ENCODE measurements around the gene SP5. TPM values are rescaled to one million over a fixed set of nuclear protein-coding genes. Genes with fewer than 3 reads are reported as not detected.

SP5 gene
- total and polyA plus RNA-seq, 2 experiments from 2014 or later, result 0.69 TPM; not detected in 1

- Histone ChIP-seq H3K27me3 (no peaks in the 10 kb centered on the region), H3K4me3 (no peak overlapping the region), H3K9me3 (ENCODE audit: low read depth) (no peaks in the 10 kb centered on the region), H3K4me1 (ENCODE audit: low read depth) (no peaks in the 10 kb centered on the region), H3K27ac (no peak overlapping the region), H3K36me3 (no peaks in the 10 kb centered on the region)
- no peak for TF ChIP-seq CTCF (IDR thresholded peaks at IDR 0.05; ENCODE audit: low read depth, low read length)
- no peak for DNase-seq (ENCODE audit: low read depth in 1 of 2, low spot score in 1 of 2)
Measured at GRCh38 chr2:170737406-170737805, 22.3 kb downstream of the SP5 start.

DNA sequence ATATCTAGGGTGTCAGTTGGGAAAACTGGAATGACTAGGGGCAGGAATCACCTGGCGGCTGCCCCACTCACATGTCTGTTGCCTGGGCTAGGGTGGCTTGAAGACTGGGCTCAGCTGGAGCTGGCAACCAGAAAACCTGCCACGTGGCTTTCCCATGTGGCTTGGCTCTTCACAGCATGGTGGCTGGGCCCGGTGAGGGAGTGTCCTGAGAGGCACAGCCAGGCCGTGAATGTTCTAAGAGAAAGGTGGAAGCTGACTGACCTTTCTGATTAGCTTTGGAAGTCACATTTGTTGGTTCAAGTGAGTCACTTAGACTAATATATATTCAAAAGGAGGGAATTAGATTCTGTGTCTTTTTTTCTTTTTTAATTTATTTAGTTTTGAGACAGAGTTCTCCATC, 22.7 kb downstream of the SP5 start:
- no peaks in the 10 kb centered on the region for H3K4me1 ChIP-seq (ENCODE audit: low read depth)
- no peaks in the 10 kb centered on the region for H3K27me3 ChIP-seq
- no peak for TF ChIP-seq CTCF (IDR thresholded peaks at IDR 0.05; ENCODE audit: low read depth, low read length)
- H3K4me3 ChIP-seq, result no peak overlapping the region
- H3K27ac ChIP-seq, result no peak overlapping the region
- DNase-seq (ENCODE audit: low read depth in 1 of 2, low spot score in 1 of 2), result no peak
- H3K36me3 ChIP-seq, result no peaks in the 10 kb centered on the region
- H3K9me3 ChIP-seq (ENCODE audit: low read depth), result no peaks in the 10 kb centered on the region

DNA sequence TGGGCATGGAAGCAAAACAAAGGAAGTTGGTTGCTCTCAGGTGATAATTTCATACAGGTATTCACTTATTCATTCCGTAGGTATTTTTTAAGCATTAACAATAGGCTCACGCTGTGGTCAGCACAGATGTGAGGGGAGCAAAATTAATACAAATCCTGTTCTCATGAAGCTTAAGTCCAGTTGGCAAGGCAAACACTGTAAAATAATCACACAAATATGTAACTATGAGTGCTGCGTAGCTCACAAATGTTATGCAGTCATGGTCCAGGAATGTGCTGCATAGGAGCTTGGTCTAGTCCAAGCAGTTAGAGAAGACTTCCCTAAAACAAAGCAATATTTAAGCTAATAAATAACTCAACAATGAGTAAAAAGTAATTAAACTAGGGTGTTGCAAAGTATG, 23.9 kb downstream of the SP5 start:
- Histone ChIP-seq H3K36me3 (no peaks in the 10 kb centered on the region), H3K27ac (no peak overlapping the region), H3K4me3 (no peak overlapping the region), H3K4me1 (ENCODE audit: low read depth) (no peaks in the 10 kb centered on the region), H3K9me3 (ENCODE audit: low read depth) (no peaks in the 10 kb centered on the region), H3K27me3 (no peaks in the 10 kb centered on the region)
- DNase-seq (ENCODE audit: low read depth in 1 of 2, low spot score in 1 of 2), result peak in 1 of 2 donors; percentile 83
- TF ChIP-seq CTCF (IDR thresholded peaks at IDR 0.05; ENCODE audit: low read depth, low read length), result no peak

DNA sequence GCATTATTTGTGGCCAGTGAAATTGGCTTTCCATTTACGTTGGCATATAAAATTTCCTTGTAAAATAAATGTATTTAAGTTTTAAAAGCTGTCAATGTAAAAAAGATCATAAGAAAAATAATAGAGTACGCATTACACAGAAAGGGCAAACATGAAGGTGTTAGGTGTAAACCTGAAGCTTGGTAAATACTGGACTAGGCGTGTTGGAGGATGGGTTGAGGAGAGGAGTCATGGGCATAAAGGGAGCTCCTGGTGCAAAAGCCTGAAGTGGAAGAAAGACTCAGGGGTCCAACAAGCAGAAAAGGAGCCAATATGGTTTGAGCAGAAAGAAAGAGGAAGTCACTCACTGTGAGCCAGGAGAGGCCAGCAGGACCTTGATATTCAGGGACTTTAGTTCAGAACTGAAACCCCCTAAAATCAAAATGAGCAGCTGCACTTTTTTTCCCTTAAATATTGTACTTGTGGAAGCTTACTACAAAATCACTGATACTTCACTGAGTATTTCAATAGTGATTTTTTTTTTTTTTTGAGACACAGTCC, 24.4 kb downstream of the SP5 start:
- Histone ChIP-seq H3K4me3 (no peak overlapping the region), H3K36me3 (no peaks in the 10 kb centered on the region), H3K27me3 (no peaks in the 10 kb centered on the region), H3K4me1 (ENCODE audit: low read depth) (no peaks in the 10 kb centered on the region), H3K27ac (no peak overlapping the region), H3K9me3 (ENCODE audit: low read depth) (no peaks in the 10 kb centered on the region)
- no peak for TF ChIP-seq CTCF (IDR thresholded peaks at IDR 0.05; ENCODE audit: low read depth, low read length)
- DNase-seq (ENCODE audit: low read depth in 1 of 2, low spot score in 1 of 2), result no peak

DNA sequence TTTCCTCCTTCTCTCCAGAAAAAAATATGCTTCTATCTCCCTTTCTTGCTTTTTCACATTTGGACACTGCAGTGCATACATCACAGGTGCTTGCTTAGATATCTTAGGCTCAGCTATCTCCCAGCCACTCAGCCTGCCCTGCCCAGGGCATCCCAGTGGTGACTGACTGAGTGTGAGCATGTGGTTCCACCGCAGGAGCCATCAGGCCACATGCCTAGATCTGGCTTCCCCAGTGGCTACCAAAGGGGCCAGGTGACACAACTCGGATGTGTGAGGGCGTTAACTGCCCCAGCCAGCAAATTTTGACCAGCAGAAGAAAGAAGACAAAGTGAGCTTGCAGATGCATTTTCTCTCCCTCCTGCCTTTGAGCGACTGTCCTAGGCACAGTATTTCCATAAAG, 25.5 kb downstream of the SP5 start:
- no peaks in the 10 kb centered on the region for H3K4me1 ChIP-seq (ENCODE audit: low read depth)
- no peak for TF ChIP-seq CTCF (IDR thresholded peaks at IDR 0.05; ENCODE audit: low read depth, low read length)
- no peaks in the 10 kb centered on the region for H3K36me3 ChIP-seq
- H3K27me3 ChIP-seq, result no peaks in the 10 kb centered on the region
- H3K9me3 ChIP-seq (ENCODE audit: low read depth), result no peaks in the 10 kb centered on the region
- DNase-seq (ENCODE audit: low read depth in 1 of 2, low spot score in 1 of 2), result no peak
- H3K27ac ChIP-seq, result no peak overlapping the region
- no peak overlapping the region for H3K4me3 ChIP-seq

GRCh38 chr2:170742000-170742399, 26.9 kb downstream of the SP5 start:
- no peaks in the 10 kb centered on the region for H3K4me1 ChIP-seq (ENCODE audit: low read depth)
- DNase-seq (ENCODE audit: low read depth in 1 of 2, low spot score in 1 of 2), result no peak

More at GRCh38 chr2:170742000-170742399, 26.9 kb downstream of the SP5 start:
- TF ChIP-seq CTCF (IDR thresholded peaks at IDR 0.05; ENCODE audit: low read depth, low read length), result no peak
- Histone ChIP-seq H3K9me3 (ENCODE audit: low read depth) (no peaks in the 10 kb centered on the region), H3K27ac (no peak overlapping the region), H3K27me3 (no peaks in the 10 kb centered on the region), H3K36me3 (no peaks in the 10 kb centered on the region), H3K4me3 (no peak overlapping the region)

Data from cardiac muscle cell (in vitro differentiated cells and primary cell).